ENCODE measurements around the gene SARS1. TPM values are rescaled to one million over a fixed set of nuclear protein-coding genes. Genes with fewer than 3 reads are reported as not detected.

Gene SARS1
- total RNA-seq, 1 experiment from 2014 or later: 492 TPM

Other genes with a start within 250 kb of the SARS1 start
- gene WDR47, start 171.8 kb upstream of the SARS1 start, total RNA-seq (2022): 16.1 and 17.8 TPM in 2 replicates
- gene TAF13, start 137.9 kb upstream of the SARS1 start, total RNA-seq (2022): 76.7 and 88.2 TPM in 2 replicates
- 30.2 and 34.3 TPM in 2 replicates for gene TMEM167B, start 123.2 kb upstream of the SARS1 start, total RNA-seq (2022)
- gene ELAPOR1, start 99.8 kb upstream of the SARS1 start, total RNA-seq (2022): 0.22 and 0.58 TPM in 2 replicates
- gene CELSR2, start 35.6 kb downstream of the SARS1 start, total RNA-seq (2022): 6.9 and 7.2 TPM in 2 replicates
- gene PSRC1, start 69.2 kb downstream of the SARS1 start, total RNA-seq (2022): 13.0 and 19.4 TPM in 2 replicates
- gene MYBPHL, start 93.1 kb downstream of the SARS1 start, total RNA-seq (2022): 1.1 TPM in 1 of 2 replicates, not detected in the other
- gene SORT1, start 184.0 kb downstream of the SARS1 start, total RNA-seq (2022): 13.3 TPM in 2 replicates
- gene PSMA5, start 212.5 kb downstream of the SARS1 start, total RNA-seq (2022): 109 and 113 TPM in 2 replicates

Measured in MCF 10A (cell line).